GM13976 (cell line): ENCODE results near the gene SNX12.
A peak's percentile ranks its signal among the peaks of the same experiment; 100 is the strongest.

Source experiments
- DNase-seq: peaks from one replicate; pipeline ENCODE4 v3.0.0; 2012; ENCODE audit warnings: low spot score
- in situ Hi-C: fragments of 300-500 bp; cut with MboI; formaldehyde crosslinking; loops from one replicate; pipeline ENCODE4 v1.12.0; 2022; ENCODE audit warnings: low sequenced_read_pairs, mixed read lengths, inconsistent platforms; ENCODE audit not compliant: unreplicated experiment
- TF ChIP-seq, protein P1 (sequence below): IDR thresholded peaks from 2 replicates; pipeline ENCODE4 v1.5.1; 2012; ENCODE audit warnings: borderline replicate concordance, mild to moderate bottlenecking; ENCODE audit not compliant: insufficient read depth; ENCODE audit errors: extremely low read depth, missing control alignments, control extremely low read depth

SNX12 gene

DNA sequence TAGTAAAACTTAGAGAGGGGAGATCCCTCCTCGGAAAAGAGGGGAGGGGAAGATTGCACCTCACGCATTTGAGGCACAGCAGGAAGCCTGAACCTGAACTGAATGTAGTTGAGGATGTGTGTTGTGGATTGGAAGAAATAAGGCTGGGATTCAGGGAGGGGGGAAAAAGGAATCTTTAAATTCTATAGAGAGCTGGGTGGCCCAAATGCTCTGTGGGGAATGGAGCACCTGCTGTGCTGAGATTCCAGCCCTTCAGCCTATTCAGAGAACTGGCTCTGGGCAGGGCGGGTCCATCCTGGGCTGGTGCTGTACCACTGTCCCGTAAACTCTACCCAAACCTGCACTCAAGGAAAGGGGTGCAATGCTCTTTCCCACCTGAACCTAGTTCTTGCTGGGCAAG, 31.6 kb upstream of the SNX12 start:
- in situ Hi-C loops: no loop called here
- DNase-seq: no peak
- TF ChIP-seq, protein P1, sequence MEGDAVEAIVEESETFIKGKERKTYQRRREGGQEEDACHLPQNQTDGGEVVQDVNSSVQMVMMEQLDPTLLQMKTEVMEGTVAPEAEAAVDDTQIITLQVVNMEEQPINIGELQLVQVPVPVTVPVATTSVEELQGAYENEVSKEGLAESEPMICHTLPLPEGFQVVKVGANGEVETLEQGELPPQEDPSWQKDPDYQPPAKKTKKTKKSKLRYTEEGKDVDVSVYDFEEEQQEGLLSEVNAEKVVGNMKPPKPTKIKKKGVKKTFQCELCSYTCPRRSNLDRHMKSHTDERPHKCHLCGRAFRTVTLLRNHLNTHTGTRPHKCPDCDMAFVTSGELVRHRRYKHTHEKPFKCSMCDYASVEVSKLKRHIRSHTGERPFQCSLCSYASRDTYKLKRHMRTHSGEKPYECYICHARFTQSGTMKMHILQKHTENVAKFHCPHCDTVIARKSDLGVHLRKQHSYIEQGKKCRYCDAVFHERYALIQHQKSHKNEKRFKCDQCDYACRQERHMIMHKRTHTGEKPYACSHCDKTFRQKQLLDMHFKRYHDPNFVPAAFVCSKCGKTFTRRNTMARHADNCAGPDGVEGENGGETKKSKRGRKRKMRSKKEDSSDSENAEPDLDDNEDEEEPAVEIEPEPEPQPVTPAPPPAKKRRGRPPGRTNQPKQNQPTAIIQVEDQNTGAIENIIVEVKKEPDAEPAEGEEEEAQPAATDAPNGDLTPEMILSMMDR: no peak

DNA sequence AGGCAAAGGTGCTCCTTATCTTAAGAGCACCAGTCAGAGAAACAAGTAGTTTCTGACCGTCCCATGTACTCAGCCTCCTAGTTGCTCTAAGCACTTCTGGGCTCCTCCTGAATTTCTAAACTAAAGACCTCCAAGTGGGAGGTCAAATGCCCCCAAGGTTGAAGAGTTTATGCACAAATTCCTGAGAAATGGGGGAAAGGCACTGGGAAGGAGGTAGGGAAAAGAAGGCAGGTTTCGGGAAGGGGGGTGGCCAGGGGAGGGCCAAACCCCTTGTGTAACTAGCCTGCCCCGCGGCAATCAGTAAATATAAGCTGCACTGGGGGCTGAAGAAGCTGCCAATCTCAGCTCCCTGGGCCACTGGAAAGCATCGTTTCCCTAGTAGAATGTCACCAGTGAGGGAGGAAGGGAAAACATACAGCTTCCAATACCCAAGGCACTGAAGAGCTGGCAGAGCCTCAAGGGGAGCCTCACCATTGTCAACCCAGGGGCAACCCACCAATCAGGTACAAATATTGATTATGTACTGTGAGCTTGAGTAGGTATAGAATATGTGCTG, 30.9 kb upstream of the SNX12 start:
- in situ Hi-C loops: no loop called here
- TF ChIP-seq, protein P1: no peak

DNA sequence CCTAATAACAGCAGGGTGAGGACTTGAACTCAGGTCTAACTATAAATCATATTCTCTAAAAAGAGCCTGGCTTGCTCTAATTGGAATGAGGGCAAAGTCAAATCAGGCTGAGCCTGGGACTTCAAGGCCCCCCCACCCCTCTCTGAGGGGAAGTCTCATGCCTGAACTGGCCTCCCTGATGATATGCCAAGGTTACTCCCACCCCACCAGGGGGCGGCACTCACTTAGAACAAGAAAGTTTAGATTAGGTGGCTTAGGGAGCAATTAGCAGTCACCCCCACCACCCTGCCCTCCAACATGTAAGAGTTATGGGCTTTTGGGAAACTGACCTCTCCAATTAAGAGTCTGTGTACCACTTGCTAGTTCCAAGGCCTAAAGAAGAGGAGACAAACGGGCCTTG, 30.2 kb upstream of the SNX12 start:
- peak; percentile 65 for DNase-seq
- TF ChIP-seq, protein P1: peak; percentile 63
- in situ Hi-C loops: no loop called here

More for the DNA sequence above, 30.9 kb upstream of the SNX12 start:
- no peak for DNase-seq

DNA sequence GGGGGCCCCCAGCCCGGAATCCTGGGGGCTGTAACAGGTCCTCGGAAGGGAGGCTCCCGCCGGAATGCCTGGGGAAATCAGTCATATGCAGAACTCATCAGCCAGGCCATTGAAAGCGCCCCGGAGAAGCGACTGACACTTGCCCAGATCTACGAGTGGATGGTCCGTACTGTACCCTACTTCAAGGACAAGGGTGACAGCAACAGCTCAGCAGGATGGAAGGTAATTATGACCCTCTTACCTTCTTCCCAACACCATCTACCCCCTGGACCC, 28.6 kb upstream of the SNX12 start:
- DNase-seq: no peak
- TF ChIP-seq, protein P1: no peak
- in situ Hi-C loops: no loop called here

DNA sequence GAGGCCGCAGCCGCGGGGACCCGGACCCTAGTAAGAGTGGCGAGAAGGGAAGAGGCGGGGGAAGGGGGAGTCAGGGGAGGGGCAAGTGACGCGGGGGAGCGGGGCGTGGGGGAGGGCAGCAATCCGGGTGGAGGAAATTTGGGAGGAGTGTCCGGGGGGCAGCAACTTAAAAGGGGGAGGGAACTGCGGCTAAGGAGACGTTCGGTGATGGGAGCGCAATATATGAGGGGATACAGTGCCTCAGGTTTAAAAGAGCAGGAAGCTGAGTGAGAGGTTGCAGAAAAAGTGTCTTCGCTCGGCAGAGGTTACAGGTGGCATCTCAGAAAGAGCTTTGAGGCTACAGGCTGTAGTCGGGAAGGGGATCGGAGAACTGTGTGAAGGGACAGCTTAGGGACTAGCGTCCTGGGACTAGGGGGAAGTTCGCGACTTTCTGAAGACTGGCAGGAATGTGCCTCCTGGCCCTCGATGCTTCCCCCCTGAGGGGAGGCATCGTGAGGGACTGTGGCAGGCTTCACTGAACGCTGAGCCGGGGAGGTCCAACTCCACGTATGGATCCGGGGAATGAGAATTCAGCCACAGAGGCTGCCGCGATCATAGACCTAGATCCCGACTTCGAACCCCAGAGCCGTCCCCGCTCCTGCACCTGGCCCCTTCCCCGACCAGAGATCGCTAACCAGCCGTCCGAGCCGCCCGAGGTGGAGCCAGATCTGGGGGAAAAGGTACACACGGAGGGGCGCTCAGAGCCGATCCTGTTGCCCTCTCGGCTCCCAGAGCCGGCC, 28.0 kb upstream of the SNX12 start:
- in situ Hi-C loops: no loop called here
- TF ChIP-seq, protein P1: no peak
- DNase-seq: peak; percentile 68

DNA sequence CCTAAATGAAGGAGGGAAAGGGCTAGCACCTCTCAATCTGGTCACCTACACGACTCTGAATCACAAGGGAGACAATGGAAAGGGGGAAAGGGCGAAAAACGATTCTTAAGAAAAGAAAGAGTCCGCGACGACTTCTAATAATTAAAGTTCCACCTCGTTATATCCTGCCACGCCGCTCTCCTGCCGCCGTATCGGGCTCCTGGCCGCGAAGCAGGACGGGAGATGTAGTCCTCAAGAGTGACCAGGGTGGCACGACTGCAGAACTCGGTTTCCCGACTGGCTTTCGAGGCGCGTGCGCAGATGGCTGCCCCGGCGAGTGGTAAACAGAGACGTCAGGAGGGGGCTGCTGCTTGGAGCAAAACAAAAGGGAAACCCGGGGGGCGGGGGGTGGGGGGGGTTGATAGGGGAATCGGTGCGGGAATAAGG, 27.4 kb upstream of the SNX12 start, which contains the start of gene FOXO4:
FOXO4 (plus strand) TSS at position 297 of the 426 bp plus-strand sequence. CDS start 678 bp downstream, outside the sequence.
- TF ChIP-seq, protein P1: no peak
- in situ Hi-C loops: no loop called here
- peak; percentile 85 for DNase-seq
